ENCODE data around the gene PDZD2. TPM values are rescaled to one million over a fixed set of nuclear protein-coding genes. Genes with fewer than 3 reads are reported as not detected.

Gene PDZD2
- total RNA-seq, 1 experiment from 2014 or later = 0.37 TPM

GRCh38 chr5:31986101-31986500, 347.2 kb downstream of the PDZD2 start:
- H3K9me3 ChIP-seq (ENCODE audit: control insufficient read depth in 1 of 2, insufficient read depth in 1 of 2, low read depth in 1 of 2, low read length in 2 of 2) = no peaks in the 10 kb centered on the region
- H3K79me2 ChIP-seq (ENCODE audit: insufficient read depth, low read length) = no peaks in the 10 kb centered on the region
- ATAC-seq (no peak), DNase-seq (ENCODE audit: low read depth, low spot score) (no peak)
- no peak overlapping the region for H3K9ac ChIP-seq (ENCODE audit: low read length)
- H3K4me1 ChIP-seq (ENCODE audit: control insufficient read depth in 1 of 2, insufficient read depth in 2 of 2, low read length in 2 of 2) = peaks cover 16 to 41% of the 10 kb centered on the region in 2 experiments
- H3K27ac ChIP-seq (ENCODE audit: low read depth, low read length) = no peak overlapping the region
- ChIA-PET RAD21 (ENCODE audit: low non-redundant PET in 1 of 2, low total read pairs in 2 of 2, uncharacterized antibody in 2 of 2, unreplicated experiment in 2 of 2) (no interaction called here), POLR2A (no interaction called here), CTCF (no interaction called here)
- H3K27me3 ChIP-seq (ENCODE audit: insufficient read depth, low read length) = no peaks in the 10 kb centered on the region
- BruUV-seq (replicated peaks) = no TSS peak
- no peak overlapping the region for H2AFZ ChIP-seq (ENCODE audit: low read depth, low read length, poor library complexity, severe bottlenecking)
- TF ChIP-seq EGR1 (IDR thresholded peaks at IDR 0.05; ENCODE audit: low read depth) (no peak), REST (IDR thresholded peaks at IDR 0.05; ENCODE audit: low read depth) (no peak), JUND (IDR thresholded peaks at IDR 0.05) (no peak), RAD21 (IDR thresholded peaks at IDR 0.05; ENCODE audit: low read depth) (no peak), SRF (IDR thresholded peaks at IDR 0.05; ENCODE audit: low read depth) (no peak), ATF3 (IDR thresholded peaks at IDR 0.05) (no peak), CEBPB (IDR thresholded peaks at IDR 0.05; ENCODE audit: low read depth) (no peak), EZH2 (IDR thresholded peaks at IDR 0.05) (no peak), POLR2AphosphoS5 (IDR thresholded peaks at IDR 0.05; ENCODE audit: low read depth, low read length) (no peak)
- H3K36me3 ChIP-seq (ENCODE audit: control insufficient read depth in 1 of 2, insufficient read depth in 2 of 2, low read length in 2 of 2) = no peaks in the 10 kb centered on the region
- intact Hi-C loops (cut with micrococcal nuclease) = no loop called here
- H3K4me3 ChIP-seq (replicated peaks in 1 of 2; ENCODE audit: low read depth in 1 of 2, low read length in 2 of 2) = no peak overlapping the region
- H3K4me2 ChIP-seq (ENCODE audit: low read length) = no peak overlapping the region
- H4K20me1 ChIP-seq (ENCODE audit: insufficient read depth) = no peaks in the 10 kb centered on the region
- H3K9me2 ChIP-seq (ENCODE audit: insufficient read depth) = no peaks in the 10 kb centered on the region
